SK-N-MC (cell line): ENCODE data around the gene B3GNT2.
"Not testable (repeated sequence)": the region's sequence is repeated elsewhere in the genome, so short reads cannot be mapped to it uniquely, and the experiment has no call there.

Source experiments
- DNase-seq: peaks from one replicate; pipeline ENCODE4 v3.0.0-alpha.2; 2011; ENCODE audit warnings: low read depth, low spot score
- H3K27ac ChIP-seq: fragments of 200-600 bp; sonication (generic); 2 replicates; pipeline ENCODE4 v1.5.1; 2016; ENCODE audit warnings: mixed run types
- H3K36me3 ChIP-seq: fragments of 200-600 bp; sonication (generic); 2 replicates; pipeline ENCODE4 v1.6.1; 2017; ENCODE audit warnings: antibody characterized with exemption, low read length, mixed read lengths; ENCODE audit not compliant: insufficient read depth
- H3K4me3 ChIP-seq: fragments of 200-600 bp; sonication (generic); 2 replicates; pipeline ENCODE4 v1.5.1; 2016
- H3K9ac ChIP-seq: fragments of 200-600 bp; sonication (generic); 2 replicates; pipeline ENCODE4 v1.8.0; 2017; ENCODE audit warnings: mixed run types, mixed read lengths; ENCODE audit not compliant: insufficient read length
- H3K9me3 ChIP-seq: fragments of 200-600 bp; sonication (generic); 2 replicates; pipeline ENCODE4 v1.6.1; 2017; ENCODE audit warnings: low read depth, mild to moderate bottlenecking, antibody characterized with exemption, low read length, moderate library complexity, mixed read lengths
- EZH2 ChIP-seq: fragments of 200-600 bp; sonication (generic); IDR thresholded peaks from one replicate; pipeline ENCODE4 v1.6.1; 2017; ENCODE audit warnings: antibody characterized with exemption
- FOXP2 ChIP-seq: optimal IDR thresholded peaks from 2 replicates; pipeline ENCODE3; 2011; ENCODE audit warnings: mild to moderate bottlenecking, moderate library complexity; ENCODE audit not compliant: insufficient read depth; ENCODE audit errors: extremely low read length, control extremely low read depth
- POLR2AphosphoS5 ChIP-seq: IDR thresholded peaks from 2 replicates; pipeline ENCODE4 v1.6.1; 2012; ENCODE audit warnings: mild to moderate bottlenecking, low read depth, low read length, borderline replicate concordance

The B3GNT2 gene

DNA sequence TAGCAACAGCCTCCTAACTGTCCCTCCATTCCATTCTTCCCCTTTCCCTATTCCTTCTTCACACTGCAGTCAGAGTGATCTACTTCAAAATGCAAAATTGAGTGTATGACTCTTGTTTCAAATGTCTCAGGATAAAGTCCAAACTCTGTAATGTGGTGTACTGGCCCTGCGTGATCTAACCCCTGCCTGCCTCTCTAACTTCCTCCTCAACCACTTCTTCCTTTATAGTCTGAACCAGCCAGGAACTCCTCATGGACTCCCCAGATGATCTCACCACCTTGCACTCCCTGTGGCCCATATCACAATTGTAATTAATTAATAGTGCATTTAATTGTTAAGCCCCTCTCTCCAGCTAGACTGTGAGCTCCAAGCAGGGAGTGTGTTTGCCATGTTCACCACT, 3.1 kb upstream of the B3GNT2 start:
- Histone ChIP-seq H3K36me3 (no peaks in the 10 kb centered on the region), H3K9ac (no peak overlapping the region), H3K9me3 (no peaks in the 10 kb centered on the region), H3K4me3 (no peak overlapping the region), H3K27ac (no peak overlapping the region)
- TF ChIP-seq FOXP2, result no peak
- no peak for TF ChIP-seq EZH2
- TF ChIP-seq POLR2AphosphoS5, result no peak
- DNase-seq, result no peak

DNA sequence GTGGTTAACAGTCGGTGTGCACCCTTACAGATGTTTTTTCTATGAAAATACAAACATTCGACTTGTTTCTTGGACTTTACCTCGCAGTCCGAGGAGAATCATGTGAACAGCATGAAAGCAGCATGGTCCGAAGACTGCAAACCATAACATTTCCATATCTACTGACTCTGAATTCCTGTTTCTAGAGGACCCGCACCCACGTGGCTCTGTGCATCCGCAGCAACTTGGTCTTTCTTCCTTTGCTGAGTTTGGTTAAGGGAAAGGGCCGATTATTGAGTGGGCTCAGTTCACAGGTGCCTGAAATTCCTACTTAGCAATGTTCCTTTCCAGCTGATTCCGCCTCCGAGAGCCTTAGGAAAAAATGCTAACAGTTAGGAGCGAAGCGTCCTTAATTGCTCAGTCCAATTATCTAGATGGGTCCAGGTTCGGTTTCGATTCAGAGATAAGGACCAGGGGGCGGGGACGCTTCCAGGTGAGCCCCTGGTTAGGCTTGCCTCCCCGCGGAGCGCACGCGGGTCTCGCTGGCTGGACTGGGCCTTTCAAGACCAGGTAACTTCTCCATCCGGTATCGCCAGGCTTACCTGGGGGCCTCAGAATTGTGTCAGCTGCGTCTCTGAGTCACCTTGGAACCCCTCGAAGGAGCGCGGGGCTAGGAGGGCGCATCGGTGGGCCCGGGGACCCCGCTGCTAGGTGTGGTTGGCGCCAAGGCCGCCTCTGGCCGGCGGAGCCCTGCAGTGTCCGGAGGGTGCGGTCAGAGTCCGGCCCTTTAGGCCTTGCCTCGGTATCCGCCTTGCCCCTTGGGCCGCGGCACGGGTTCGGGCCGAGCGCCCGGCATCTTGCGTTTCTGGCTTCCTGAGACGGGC, 1.1 kb upstream of the B3GNT2 start:
- TF ChIP-seq POLR2AphosphoS5 (no peak), FOXP2 (no peak), EZH2 (no peak)
- no peaks in the 10 kb centered on the region for H3K36me3 ChIP-seq
- no peak overlapping the region for H3K9ac ChIP-seq
- no peak overlapping the region for H3K27ac ChIP-seq
- DNase-seq, result no peak
- no peaks in the 10 kb centered on the region for H3K9me3 ChIP-seq
- H3K4me3 ChIP-seq, result no peak overlapping the region

DNA sequence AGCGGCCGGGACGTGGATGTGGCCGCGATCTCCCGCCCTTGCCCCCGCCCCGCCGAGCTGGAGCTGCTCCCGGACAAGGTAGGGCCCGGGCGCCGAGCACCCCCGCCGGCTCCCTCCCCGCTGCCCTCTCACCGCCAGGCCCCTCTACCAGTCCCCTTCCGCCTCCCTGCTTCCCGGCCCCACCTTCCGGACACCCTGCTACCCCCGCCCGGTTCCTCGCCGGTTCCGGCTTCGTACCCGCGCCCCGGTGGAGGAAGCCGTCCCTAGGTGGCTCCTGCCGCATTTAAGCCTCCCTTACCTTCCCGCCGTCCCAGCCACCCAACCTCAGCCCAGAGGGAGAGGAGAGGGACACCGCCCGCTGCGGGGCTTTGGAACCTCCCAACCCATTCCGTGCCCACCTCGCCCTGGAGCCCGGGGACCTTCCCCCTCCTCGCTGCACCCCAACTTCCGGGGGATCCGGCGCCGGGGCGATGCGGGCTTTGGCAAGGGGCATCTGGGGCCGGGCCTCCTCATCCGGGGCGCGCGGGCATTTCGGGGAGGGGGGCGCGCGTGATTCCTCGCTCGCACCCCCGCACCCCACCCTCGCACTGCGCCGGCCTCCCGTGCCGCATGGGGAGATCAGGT, 475 bp downstream of the B3GNT2 start:
- H3K36me3 ChIP-seq, result no peaks in the 10 kb centered on the region
- peak overlapping the region; percentile 97 for H3K4me3 ChIP-seq
- no peaks in the 10 kb centered on the region for H3K9me3 ChIP-seq
- no peak for DNase-seq
- no peak for TF ChIP-seq POLR2AphosphoS5
- TF ChIP-seq FOXP2, result no peak
- H3K9ac ChIP-seq, result peak overlapping the region; percentile 83
- no peak overlapping the region for H3K27ac ChIP-seq

DNA sequence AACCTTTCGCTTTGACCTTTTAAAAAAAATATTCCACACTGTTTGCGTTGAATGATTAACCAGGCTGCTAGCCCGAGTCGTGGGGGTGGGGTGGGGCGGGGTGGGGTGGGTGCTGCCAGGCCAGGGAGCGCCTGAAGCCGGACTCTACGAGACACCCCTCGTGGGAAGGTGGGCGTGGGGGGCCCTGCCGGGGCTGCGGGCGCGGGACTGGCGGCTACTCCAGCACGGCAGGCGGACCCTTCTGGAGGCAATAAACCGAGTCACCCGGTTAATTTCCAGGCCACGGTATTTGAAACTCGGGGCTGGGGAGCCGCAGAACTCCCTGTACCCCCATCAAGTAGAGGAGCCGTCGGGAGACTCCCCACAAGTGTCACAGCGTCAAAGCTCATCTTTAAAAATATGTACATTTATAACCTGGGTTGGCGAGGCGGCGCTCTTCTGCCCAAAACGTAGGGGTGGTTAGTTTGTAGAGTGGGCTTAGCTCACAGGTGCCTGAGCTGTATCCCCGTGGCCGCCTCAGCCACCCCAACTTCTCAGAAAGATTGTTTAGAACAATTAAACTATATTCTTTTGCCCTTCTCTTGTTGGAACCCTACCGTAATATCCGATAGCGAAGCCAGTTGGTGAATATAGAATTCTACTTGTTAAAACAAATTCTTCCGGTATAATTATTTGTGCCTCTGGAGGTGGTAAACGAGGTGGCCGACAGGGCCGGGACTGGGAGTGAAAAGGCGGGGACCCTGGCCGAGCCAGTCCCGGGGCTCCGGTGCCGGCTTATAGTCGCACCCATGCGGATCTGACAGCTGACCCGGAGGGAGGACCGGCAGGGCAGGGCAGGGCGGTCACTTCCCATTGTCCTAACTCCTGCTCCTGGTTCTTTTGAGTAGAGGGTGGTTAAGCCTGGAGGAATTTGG, 1.4 kb downstream of the B3GNT2 start:
- Histone ChIP-seq H3K36me3 (no peaks in the 10 kb centered on the region), H3K27ac (no peak overlapping the region), H3K9ac (peak overlapping the region; percentile 83), H3K4me3 (peak overlapping the region; percentile 97), H3K9me3 (no peaks in the 10 kb centered on the region)
- TF ChIP-seq POLR2AphosphoS5 (no peak), EZH2 (no peak), FOXP2 (no peak)
- no peak for DNase-seq

DNA sequence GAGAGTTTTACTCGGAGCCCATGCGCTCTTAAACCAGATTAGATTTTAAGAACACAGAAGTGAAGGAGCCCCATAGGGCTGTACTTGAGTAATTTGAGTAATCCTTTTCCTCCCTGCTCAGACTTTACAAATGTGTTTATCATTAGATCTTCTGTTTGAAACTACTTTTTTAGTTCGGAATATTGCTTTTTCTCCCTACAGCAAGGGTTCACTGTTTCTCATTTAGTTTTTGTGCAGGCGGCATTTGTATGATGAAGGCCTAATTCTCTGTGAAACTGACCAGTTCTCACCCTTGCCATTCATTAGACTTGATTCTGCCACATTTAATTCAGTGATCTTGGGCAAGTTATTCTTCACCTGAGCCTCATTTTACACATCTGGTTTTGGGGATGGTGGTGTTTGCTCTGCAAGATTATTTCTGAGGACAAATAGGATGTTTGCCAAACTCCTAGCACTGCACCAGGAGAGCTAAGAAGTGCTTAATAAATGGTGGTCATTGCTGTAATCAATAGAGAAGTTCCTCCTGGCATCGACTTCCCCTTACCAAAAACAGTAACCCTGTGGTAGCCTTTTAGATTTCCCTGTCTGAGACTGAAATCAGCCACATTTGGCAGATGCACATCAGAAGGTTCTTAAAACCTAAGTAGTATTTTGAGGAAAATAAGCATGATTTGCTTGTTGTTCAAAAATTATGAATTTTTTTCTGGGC, 2.2 kb downstream of the B3GNT2 start:
- Histone ChIP-seq H3K9me3 (no peaks in the 10 kb centered on the region), H3K36me3 (no peaks in the 10 kb centered on the region), H3K4me3 (peak overlapping the region; percentile 97), H3K27ac (no peak overlapping the region), H3K9ac (peak overlapping the region; percentile 50)
- no peak for TF ChIP-seq EZH2
- no peak for TF ChIP-seq POLR2AphosphoS5
- TF ChIP-seq FOXP2, result no peak
- no peak for DNase-seq

DNA sequence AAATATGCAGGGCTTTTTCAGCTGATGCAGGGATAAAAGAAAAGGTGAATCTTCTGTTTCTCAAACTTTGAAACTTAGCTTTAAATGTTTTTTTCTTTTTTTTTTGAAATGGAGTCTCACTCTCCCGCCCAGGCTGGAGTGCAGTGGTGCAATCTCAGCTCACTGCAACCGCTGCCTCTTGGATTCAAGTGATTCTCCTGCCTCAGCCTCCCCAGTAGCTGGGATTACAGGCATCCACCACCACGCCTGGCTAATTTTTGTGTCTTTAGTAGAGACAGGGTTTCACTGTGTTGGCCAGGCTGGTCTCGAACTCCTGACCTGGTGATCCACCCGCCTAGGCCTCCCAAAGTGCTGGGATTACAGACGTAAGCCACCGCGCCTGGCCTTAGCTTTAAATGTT, 2.9 kb downstream of the B3GNT2 start:
- H3K36me3 ChIP-seq, H3K27ac ChIP-seq, H3K9me3 ChIP-seq, DNase-seq, H3K9ac ChIP-seq, H3K4me3 ChIP-seq: not testable (repeated sequence)

DNA sequence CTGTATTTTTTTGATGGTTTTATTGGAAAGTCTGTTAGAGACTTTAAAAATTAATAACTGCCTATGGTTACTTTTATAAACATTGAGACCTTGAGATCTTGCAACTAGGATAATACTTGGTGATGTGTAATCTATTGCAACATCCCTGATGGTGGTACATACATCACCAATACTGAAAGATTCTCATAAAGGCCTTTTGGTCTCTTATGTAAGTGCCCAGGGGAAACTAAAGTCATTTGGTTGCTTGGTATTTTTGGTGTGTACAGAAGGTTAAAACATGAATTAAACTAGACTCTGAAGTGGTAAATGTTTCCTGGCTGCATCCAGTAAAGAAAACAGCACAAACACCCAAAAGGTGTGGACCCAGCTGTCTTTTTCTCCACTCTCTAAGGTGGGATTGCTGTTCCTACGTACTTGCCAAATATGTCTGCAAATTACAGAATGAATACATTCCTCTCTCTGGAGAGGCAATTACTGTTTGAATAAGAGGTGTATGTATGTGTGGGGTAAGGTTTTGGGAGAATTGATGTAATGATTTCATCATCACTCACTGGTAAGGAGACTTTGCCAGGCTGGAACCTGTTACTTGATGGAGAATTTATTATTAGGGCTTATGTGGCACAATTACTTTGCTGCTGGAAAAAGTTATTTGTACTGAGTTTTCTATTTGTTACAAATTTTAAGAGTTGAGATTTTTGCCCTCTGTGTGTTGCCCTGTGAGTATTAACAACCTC, 3.6 kb downstream of the B3GNT2 start:
- TF ChIP-seq POLR2AphosphoS5 (no peak), FOXP2 (no peak), EZH2 (no peak)
- Histone ChIP-seq H3K36me3 (no peaks in the 10 kb centered on the region), H3K27ac (no peak overlapping the region), H3K9me3 (no peaks in the 10 kb centered on the region), H3K9ac (no peak overlapping the region), H3K4me3 (no peak overlapping the region)
- no peak for DNase-seq
